Measurements from ENCODE around the gene OTUB1.

Gene OTUB1

DNA sequence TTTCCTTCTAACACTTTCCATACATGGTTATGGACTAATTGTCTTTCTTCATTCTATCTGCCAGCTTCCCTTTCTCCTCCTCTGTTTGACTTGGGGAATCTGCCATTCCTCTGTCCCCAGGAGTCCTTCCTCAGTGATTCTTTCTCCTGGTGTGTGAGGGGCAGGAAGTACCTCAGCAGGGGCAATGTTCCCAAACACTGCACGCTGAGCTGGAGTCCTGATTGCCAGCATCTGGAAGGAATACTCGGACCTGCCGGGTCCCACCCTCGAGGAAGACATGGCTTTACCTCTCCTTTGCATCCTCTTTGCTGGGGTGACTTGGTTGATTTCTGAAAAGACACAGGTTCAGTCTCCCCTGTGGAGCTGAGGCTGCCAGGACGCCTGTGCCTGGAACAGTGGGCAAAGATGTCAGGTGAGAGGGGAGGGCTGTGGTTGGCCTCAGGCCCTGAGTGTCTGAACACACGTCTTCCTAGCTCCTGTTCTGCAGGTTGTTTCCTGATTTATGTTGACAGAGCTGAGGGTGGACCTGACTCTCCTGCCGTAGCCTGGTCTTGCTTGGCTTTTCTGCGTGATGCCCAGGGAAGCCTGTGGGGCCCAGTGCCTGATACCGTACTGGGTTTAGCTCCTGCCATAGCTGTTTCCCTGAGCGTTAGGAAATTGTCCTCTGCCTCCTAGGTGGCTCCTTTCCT lies 7.5 kb upstream of the OTUB1 start:
- no peak overlapping the region for H3K4me3 ChIP-seq (ENCODE audit: low read depth, low read length)
- TF ChIP-seq, protein P1, sequence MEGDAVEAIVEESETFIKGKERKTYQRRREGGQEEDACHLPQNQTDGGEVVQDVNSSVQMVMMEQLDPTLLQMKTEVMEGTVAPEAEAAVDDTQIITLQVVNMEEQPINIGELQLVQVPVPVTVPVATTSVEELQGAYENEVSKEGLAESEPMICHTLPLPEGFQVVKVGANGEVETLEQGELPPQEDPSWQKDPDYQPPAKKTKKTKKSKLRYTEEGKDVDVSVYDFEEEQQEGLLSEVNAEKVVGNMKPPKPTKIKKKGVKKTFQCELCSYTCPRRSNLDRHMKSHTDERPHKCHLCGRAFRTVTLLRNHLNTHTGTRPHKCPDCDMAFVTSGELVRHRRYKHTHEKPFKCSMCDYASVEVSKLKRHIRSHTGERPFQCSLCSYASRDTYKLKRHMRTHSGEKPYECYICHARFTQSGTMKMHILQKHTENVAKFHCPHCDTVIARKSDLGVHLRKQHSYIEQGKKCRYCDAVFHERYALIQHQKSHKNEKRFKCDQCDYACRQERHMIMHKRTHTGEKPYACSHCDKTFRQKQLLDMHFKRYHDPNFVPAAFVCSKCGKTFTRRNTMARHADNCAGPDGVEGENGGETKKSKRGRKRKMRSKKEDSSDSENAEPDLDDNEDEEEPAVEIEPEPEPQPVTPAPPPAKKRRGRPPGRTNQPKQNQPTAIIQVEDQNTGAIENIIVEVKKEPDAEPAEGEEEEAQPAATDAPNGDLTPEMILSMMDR (IDR thresholded peaks at IDR 0.05; ENCODE audit: borderline replicate concordance, insufficient read depth, low read depth, low read length), result no peak

DNA sequence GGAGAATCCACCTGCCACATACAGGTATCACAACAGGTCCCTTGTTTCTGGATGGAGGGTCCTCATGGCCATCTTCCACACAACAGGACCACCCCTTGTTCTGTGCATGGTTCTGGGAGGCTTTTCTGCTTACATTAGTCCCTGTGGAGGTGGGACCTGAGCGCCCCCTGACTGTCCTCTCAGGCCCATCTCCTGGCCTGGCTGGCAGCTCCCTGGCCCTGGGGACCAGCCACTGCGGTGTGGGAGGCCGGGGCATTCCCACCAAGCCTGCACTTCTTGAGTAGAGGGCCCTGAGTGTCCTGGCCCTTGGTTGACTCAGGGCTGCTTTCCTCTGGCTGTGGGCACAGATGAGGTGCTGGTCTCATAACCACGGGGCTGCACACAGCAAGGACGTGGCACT lies 6.8 kb upstream of the OTUB1 start:
- TF ChIP-seq, protein P1 (IDR thresholded peaks at IDR 0.05; ENCODE audit: borderline replicate concordance, insufficient read depth, low read depth, low read length), result no peak
- H3K4me3 ChIP-seq (ENCODE audit: low read depth, low read length), result no peak overlapping the region

DNA sequence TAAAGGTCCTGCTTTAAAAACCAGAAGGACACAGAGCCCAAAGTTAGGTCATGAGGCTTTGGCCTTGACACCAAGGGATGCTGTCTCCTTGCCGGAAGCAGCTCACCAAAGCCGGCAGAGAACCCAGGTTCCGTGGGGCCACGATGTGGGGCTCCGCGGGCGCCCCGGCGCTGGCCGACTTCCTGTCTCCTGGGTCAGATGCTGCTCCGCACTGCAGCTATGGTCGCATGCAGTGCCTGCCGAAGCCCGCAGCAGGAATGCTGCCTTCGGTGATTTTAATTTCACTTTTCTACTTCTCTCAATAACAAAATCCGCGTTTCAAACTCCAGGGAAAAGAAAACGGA lies 454 bp upstream of the OTUB1 start:
- peak overlapping the region; percentile 100 for H3K4me3 ChIP-seq (ENCODE audit: low read depth, low read length)
- TF ChIP-seq, protein P1 (IDR thresholded peaks at IDR 0.05; ENCODE audit: borderline replicate concordance, insufficient read depth, low read depth, low read length), result no peak

DNA sequence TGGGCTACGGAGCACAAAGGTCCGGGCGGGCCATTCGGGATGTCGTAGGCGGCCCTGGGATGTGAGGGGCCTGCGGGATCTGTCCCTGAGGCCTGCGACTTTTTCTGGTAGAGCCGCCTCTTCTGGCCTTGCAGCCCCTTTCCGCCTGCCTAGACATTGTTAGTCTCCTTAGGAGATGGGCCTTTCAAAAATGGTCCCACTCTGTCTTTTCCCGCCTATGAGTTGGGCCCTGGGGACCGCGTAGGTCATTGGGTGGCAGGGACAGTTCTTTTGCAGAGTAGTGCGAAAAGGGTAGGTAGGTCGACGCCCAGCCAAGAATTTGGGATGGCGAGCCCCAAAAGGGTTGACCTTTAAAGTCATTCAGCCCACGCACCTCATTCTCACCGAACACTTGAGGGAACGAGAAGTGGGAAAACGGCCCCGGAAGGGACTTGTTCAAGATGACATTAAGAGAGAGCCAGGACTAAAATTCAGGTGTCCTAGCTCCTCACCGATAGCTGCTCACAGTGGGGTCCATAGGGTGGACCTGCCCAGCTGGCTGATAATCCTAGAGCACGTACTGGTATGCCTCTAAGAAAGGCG lies 785 bp downstream of the OTUB1 start:
- peak overlapping the region; percentile 100 for H3K4me3 ChIP-seq (ENCODE audit: low read depth, low read length)
- TF ChIP-seq, protein P1 (IDR thresholded peaks at IDR 0.05; ENCODE audit: borderline replicate concordance, insufficient read depth, low read depth, low read length), result no peak

DNA sequence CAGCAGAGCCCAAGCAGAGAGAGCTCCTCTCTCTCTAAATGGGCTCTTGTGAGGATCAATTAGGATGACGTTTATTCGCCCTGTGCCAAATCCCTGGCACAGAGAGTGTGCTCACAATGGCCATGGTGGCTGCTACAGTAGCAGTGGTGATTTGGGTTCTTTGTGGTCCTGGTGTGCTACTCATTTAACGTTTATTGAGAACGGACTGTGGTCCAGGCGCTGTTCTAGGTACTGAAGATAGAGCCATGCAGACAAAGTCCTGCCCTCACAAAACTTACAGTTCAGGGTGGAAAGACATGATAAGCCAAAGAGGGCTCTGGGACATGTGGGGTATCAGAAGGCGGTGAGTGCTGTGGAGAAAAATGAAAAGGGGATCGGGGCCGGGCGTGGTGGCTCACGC lies 5.3 kb downstream of the OTUB1 start:
- TF ChIP-seq, protein P1 (IDR thresholded peaks at IDR 0.05; ENCODE audit: borderline replicate concordance, insufficient read depth, low read depth, low read length), result no peak
- H3K4me3 ChIP-seq (ENCODE audit: low read depth, low read length), result no peak overlapping the region

DNA sequence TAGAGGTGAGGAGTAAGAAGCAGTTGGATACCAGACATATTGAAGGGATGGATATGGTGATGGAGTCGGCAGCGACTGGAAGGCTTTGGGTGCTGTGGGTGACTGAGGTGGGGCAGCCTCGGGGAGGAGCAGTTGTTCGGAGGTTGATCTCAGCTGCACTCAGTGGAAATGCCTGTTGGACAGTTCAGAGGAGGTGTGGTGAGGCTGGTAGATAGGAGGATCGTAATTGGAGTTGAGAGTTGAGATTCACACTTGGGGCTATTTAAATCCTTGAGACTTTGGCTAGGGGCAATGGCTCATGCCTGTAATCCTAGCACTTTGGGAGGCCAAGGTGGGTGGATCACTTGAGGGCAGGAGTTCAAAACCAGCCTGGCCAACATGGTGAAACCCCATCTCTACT lies 6.9 kb downstream of the OTUB1 start:
- TF ChIP-seq, protein P1 (IDR thresholded peaks at IDR 0.05; ENCODE audit: borderline replicate concordance, insufficient read depth, low read depth, low read length), result no peak

DNA sequence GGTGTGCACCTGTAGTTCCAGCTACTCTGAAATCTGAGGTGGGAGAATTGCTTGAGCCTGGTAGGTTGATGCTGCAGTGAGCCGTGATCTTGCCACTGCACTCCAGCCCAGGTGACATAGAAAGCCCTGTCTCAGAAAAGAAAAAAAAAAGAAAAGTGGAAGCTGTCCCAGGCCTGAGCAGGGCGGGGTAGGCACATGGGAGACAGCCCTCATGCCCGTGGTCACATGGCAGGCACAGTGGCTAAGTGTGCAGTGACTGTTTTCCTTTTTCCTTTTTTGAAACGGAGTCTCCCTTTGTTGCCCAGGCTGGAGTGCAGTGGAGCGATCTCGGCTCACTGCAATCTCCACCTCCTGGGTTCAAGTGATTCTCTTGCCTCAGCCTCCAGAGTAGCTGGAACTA lies 7.8 kb downstream of the OTUB1 start:
- TF ChIP-seq, protein P1 (IDR thresholded peaks at IDR 0.05; ENCODE audit: borderline replicate concordance, insufficient read depth, low read depth, low read length), result no peak
- no peak overlapping the region for H3K4me3 ChIP-seq (ENCODE audit: low read depth, low read length)

More for the DNA sequence above, 6.9 kb downstream of the OTUB1 start:
- H3K4me3 ChIP-seq (ENCODE audit: low read depth, low read length), result no peak overlapping the region
